Peyer's patch (tissue), 4 donors: ENCODE results near the gene TMEM35B.

Experiments used
- CTCF ChIP-seq, 6 experiments: fragments of 450-650 bp in 4 of 6; fragments of 200-600 bp in 2 of 6; sonication (generic) in 1 of 6; IDR thresholded peaks; one replicate each; pipeline ENCODE4 v1.5.1; 2017 to 2019; ENCODE audit warnings: antibody characterized with exemption in 6 of 6, mild to moderate bottlenecking in 3 of 6, moderate library complexity in 1 of 6
- POLR2A ChIP-seq, 2 donors: fragments of 450-650 bp; IDR thresholded peaks; one replicate each; pipeline ENCODE4 v1.5.1; 2017; ENCODE audit warnings: antibody characterized with exemption in 2 of 2, mild to moderate bottlenecking in 2 of 2, moderate library complexity in 2 of 2

GRCh38 chr1:34987018-34987417, 1.9 kb upstream of the TMEM35B start:
- no peak for TF ChIP-seq CTCF (IDR thresholded peaks at IDR 0.05)
- TF ChIP-seq POLR2A (IDR thresholded peaks at IDR 0.05) = no peak
